ENCODE results near the gene OR6N2.

OR6N2 gene

DNA sequence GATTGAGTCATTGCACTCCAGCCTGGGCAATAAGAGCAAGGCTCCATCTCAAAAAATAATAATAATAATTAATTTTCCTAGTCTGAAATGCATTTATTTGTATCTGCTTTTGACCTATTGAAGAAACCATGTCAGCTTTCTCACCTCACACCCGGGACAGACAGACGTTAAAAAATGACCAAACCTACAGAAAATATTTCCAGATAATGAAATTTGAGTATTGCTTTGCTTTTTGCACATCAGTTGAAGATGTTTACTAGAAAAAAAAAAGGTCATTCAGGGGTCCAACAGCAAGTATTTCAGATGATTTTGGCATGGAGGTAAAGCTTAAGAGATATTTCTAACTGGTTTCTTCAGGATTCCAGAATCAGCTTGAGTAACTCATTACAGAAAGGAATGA lies 26.6 kb downstream of the OR6N2 start, which contains the start of gene OR6K6:
Gene OR6K6 (plus strand): TSS at position 301 of the 400 bp plus-strand sequence. CDS start 168 bp downstream, outside the sequence.
- no peak for DNase-seq (ENCODE audit: low read depth, low spot score)

DNA sequence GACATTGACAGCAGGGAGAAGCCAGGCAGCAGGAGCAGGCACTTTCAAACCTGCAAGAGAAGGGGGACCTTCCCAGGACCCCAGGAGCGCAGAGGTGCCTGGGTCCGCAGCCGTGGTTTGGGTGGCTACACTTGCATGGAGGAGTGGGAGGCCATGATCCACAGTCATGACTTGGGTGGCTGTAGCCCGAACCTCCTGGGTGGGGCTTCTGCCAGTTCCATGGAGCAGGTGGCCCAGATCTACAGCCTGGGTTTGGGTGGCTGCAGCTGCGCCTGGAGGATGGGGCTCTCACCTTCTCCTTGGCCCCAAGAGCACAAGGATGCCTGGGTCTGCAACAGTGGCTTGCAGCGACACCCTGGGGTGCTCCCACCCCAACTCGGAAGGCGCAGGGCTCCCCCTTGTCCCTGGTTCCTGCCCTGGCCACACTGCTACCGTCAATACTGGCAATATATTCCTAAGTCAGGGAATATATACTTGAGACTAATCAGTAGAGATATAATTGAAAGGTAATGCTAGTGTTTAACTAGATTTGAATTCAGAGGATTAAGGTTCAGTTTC lies 28.8 kb downstream of the OR6N2 start:
- no peak for DNase-seq (ENCODE audit: low read depth, low spot score)

DNA sequence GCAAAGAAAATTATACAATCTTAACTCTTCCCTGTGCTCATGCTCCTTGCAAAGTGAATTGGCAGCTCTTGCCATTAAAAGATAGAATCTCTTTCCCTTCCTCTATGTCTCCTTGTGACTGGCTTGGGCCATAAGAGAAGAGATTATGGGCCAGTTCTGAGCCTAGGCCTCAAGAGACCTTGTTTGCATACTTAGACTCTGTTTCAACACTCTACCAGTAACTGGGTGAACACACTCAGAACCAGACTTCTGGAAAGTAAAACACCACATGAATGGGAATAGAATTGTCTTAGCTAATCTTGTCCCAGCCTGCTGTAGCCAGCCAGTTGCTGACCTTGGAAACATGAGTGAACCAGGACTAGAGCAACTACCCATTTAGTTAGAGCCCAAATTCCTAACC lies 45.2 kb downstream of the OR6N2 start:
- DNase-seq (ENCODE audit: low read depth, low spot score) = no peak

DNA sequence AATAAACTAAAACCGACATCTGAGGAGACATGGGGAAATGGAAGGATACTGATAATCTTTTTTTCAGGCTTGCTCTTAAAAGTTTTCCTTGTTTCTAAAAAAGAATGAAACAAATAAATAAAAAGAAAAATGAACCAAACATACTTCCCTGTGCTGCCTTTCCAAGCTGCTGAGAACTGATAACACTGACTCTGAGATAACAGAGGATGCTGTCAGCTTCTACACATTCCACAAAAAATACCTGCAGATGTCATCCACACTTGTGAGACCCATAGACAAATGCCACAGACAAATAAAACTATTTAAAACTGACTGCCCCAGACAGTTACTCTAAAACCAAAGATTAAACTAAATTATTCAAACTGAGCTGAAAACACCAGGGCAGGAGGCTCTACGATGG lies 48.5 kb downstream of the OR6N2 start:
- no peak for DNase-seq (ENCODE audit: low read depth, low spot score)

DNA sequence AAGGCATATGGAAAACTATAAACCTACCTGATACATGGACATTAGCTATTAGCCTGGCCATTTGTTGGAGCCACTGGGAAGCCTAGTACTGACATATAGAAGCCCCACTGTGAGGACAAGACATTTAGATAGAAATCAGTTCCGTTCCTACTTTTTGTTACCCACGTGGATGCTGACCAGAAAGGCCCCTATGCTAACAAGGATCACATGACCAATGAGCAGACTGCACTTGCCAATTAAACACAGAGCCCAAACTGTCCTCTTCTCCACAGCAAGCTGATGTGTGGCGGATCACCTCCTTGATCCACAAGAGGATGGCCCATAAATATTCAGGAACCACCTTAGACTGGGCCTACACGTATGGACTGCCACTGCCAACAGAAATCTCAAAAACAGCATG lies 49.3 kb downstream of the OR6N2 start:
- no peak for DNase-seq (ENCODE audit: low read depth, low spot score)

DNA sequence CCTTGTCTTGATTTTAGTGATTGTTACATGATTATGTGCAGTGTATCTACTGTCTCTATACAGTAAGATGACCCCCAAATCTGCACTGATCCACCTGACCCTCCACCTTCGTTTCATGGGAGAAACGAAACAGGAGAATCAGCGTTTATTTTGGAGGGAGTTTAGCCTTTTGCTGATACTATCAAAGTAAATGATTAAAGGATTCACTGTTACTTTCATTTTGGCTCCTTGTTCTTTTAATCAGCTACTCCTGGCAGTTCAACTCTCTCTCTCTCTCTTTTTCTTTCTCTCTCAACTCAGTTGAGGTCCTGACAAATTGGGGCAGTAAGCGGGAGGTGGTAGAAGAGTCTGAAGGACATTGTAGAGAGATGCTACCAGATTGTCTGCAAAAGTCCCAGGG lies 50.6 kb downstream of the OR6N2 start:
- no peak for DNase-seq (ENCODE audit: low read depth, low spot score)

DNA sequence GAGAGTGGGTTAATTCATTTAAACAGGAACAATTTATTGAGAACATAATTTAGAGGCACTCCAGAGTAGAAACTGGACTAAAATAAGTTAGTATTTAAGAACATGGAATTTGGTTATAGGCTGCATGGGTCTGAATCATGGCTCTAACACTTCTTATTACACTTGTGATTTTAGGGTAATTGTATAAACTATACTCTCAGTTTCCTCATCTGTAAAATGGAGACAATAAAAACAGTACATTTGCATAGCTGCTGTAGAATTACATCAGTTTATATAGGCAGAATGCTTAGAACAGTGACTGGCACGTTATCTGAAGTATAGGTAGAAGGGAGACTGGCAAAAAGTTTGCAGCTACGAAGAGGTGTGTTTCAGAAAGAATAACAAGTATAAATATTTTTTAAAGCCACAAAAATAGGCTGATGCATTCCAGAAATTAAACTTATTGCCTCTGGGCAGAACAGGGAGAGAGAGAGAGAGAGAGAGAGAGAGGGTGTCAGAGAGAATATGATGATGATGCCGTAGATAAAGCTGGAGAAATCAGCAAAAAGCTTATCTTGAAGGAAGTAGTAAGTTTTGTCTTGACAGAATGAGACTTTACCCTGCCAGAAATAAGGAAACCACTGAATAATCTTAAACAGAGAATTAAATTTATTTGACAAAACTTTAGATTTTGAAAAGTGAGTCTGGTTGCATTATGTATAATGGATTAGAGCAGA lies 52.3 kb downstream of the OR6N2 start:
- no peak for DNase-seq (ENCODE audit: low read depth, low spot score)

DNA sequence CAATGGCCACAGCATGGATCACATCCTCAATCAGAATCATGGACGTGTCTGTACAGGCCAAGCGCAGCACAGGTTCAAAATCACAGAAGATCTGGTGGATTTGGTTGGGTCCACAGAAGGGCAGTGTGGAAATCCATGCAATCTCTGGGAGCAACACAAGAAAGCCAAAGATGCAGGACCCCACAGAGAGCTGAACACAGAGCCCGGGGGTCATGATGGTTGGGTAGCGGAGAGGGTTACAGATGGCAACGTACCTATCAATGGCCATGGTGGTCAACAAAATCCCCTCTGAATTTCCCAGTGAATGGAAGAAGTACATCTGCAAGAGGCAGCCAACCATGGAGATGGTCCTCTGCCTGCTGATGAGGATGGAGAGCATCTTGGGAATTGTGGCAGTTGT lies 56.6 kb downstream of the OR6N2 start:
- no peak for DNase-seq (ENCODE audit: low read depth, low spot score)
